GM23338 (cell line): ENCODE results near the gene PRKD1. TPM values are rescaled to one million over a fixed set of nuclear protein-coding genes. Genes with fewer than 3 reads are reported as not detected.

Experiments used
- ATAC-seq: fragments of 200-7000 bp; cut with Tn5 transposase; 3 replicates; pipeline ENCODE4 v1.9.1; 2020
- DNase-seq: peaks from one replicate; pipeline ENCODE4 v3.0.0-alpha.2; 2015; ENCODE audit warnings: low spot score
- H2AFZ ChIP-seq: fragments of 200-600 bp; sonication (generic); 2 replicates; pipeline ENCODE4 v1.8.0; 2016; ENCODE audit warnings: antibody characterized with exemption, mild to moderate bottlenecking, moderate library complexity
- H3F3A ChIP-seq: fragments of 200-600 bp; sonication (generic); replicated peaks from 2 replicates; pipeline ENCODE4 v1.8.0; 2017; ENCODE audit warnings: antibody characterized with exemption, mixed run types, low read depth
- H3K27ac ChIP-seq: fragments of 200-600 bp; sonication (generic); 2 replicates; pipeline ENCODE4 v1.6.1; 2016; ENCODE audit warnings: low read depth
- H3K27me3 ChIP-seq: fragments of 200-600 bp; sonication (generic); 2 replicates; pipeline ENCODE4 v1.8.0; 2016; ENCODE audit warnings: mild to moderate bottlenecking, mixed run types, moderate library complexity; ENCODE audit not compliant: insufficient read depth
- H3K36me3 ChIP-seq: fragments of 200-600 bp; sonication (generic); 2 replicates; pipeline ENCODE4 v1.8.0; 2016; ENCODE audit warnings: mild to moderate bottlenecking; ENCODE audit not compliant: insufficient read depth
- H3K4me1 ChIP-seq: fragments of 200-600 bp; sonication (generic); 2 replicates; pipeline ENCODE4 v1.8.0; 2016; ENCODE audit warnings: mild to moderate bottlenecking, moderate library complexity; ENCODE audit not compliant: insufficient read depth
- H3K4me2 ChIP-seq: fragments of 200-600 bp; sonication (generic); 2 replicates; pipeline ENCODE4 v1.7.1; 2017; ENCODE audit warnings: mixed run types
- H3K4me3 ChIP-seq: fragments of 200-600 bp; sonication (generic); 2 replicates; pipeline ENCODE4 v1.6.1; 2016; ENCODE audit warnings: mixed run types
- H3K79me2 ChIP-seq: fragments of 200-600 bp; sonication (generic); replicated peaks from 2 replicates; pipeline ENCODE4 v1.8.0; 2017; ENCODE audit warnings: mild to moderate bottlenecking; ENCODE audit not compliant: insufficient read depth
- H3K9me2 ChIP-seq: fragments of 200-600 bp; sonication (generic); 2 replicates; pipeline ENCODE4 v1.8.0; 2017; ENCODE audit not compliant: insufficient read depth
- H4K20me1 ChIP-seq: fragments of 200-600 bp; sonication (generic); replicated peaks from 2 replicates; pipeline ENCODE4 v1.8.0; 2017; ENCODE audit warnings: mild to moderate bottlenecking; ENCODE audit not compliant: insufficient read depth
- H3K27ac Mint-ChIP-seq: 2 replicates; pipeline ENCODE4 v1.8.0; 2020; ENCODE audit warnings: inconsistent platforms, mild to moderate bottlenecking, moderate library complexity, mixed read lengths
- H3K27me3 Mint-ChIP-seq: 3 replicates; pipeline ENCODE4 v1.8.0; 2022; ENCODE audit warnings: low read depth, mild to moderate bottlenecking, moderate library complexity, mixed read lengths, inconsistent platforms; ENCODE audit not compliant: insufficient read depth, poor library complexity
- H3K36me3 Mint-ChIP-seq: 3 replicates; pipeline ENCODE4 v1.8.0; 2021; ENCODE audit warnings: low read depth, mild to moderate bottlenecking, inconsistent platforms, moderate library complexity, mixed read lengths
- H3K4me1 Mint-ChIP-seq: 3 replicates; pipeline ENCODE4 v1.8.0; 2020; ENCODE audit warnings: mild to moderate bottlenecking, inconsistent platforms, mixed read lengths
- H3K4me3 Mint-ChIP-seq: 3 replicates; pipeline ENCODE4 v1.8.0; 2021; ENCODE audit warnings: moderate library complexity, mild to moderate bottlenecking, inconsistent platforms, mixed read lengths
- H3K9me3 Mint-ChIP-seq: 3 replicates; pipeline ENCODE4 v1.8.0; 2020; ENCODE audit warnings: moderate library complexity, mild to moderate bottlenecking, inconsistent platforms, mixed read lengths
- CREB1 ChIP-seq: fragments of 250-450 bp; sonication (Bioruptor Pico); IDR thresholded peaks from 2 replicates; pipeline ENCODE4 v1.5.0; 2020; ENCODE audit warnings: low read depth, mild to moderate bottlenecking, moderate library complexity
- EZH2 ChIP-seq: fragments of 200-600 bp; sonication (generic); IDR thresholded peaks from one replicate; pipeline ENCODE4 v1.8.0; 2017; ENCODE audit warnings: antibody characterized with exemption, mild to moderate bottlenecking, low read depth; ENCODE audit not compliant: unreplicated experiment
- EZH2phosphoT487 ChIP-seq: fragments of 200-600 bp; sonication (generic); IDR thresholded peaks from one replicate; pipeline ENCODE4 v1.8.1; 2018; ENCODE audit warnings: antibody characterized with exemption; ENCODE audit not compliant: unreplicated experiment
- JUNB ChIP-seq: IDR thresholded peaks from one replicate; pipeline ENCODE4 v1.6.1; 2016; ENCODE audit warnings: antibody characterized with exemption; ENCODE audit not compliant: unreplicated experiment
- NANOG ChIP-seq: IDR thresholded peaks from 2 replicates; pipeline ENCODE4 v1.6.1; 2016; ENCODE audit warnings: antibody characterized with exemption, borderline replicate concordance
- POLR2AphosphoS5 ChIP-seq: IDR thresholded peaks from 2 replicates; pipeline ENCODE4 v1.6.1; 2016; ENCODE audit warnings: antibody characterized with exemption, low read depth
- STAT1 ChIP-seq: IDR thresholded peaks from one replicate; pipeline ENCODE4 v1.6.1; 2016; ENCODE audit warnings: antibody characterized with exemption; ENCODE audit not compliant: unreplicated experiment
- ZNF114 ChIP-seq: fragments of 250-450 bp; sonication (Bioruptor Pico); IDR thresholded peaks from 2 replicates; pipeline ENCODE4 v1.5.0; 2020; ENCODE audit warnings: mild to moderate bottlenecking, moderate library complexity
- ZNF331 ChIP-seq: fragments of 250-450 bp; sonication (Bioruptor Pico); IDR thresholded peaks from 2 replicates; pipeline ENCODE4 v1.5.0; 2020; ENCODE audit warnings: low read depth, mild to moderate bottlenecking, moderate library complexity
- ZNF462 ChIP-seq: fragments of 250-450 bp; sonication (Bioruptor Pico); IDR thresholded peaks from 2 replicates; pipeline ENCODE4 v1.5.0; 2020; ENCODE audit warnings: mild to moderate bottlenecking, moderate library complexity
- polyA plus RNA-seq: library from polyadenylated mRNA; unstranded; fragments of >200 nt; fragmentation: Nextera tagmentation; extraction: Ambion mirVana; gene quantifications from 2 replicates; pipeline ENCODE4 v1.2.1, GENCODE V29; 2016
- total RNA-seq: library from RNA; depleted of rRNA; stranded (reverse); fragments of >200 nt; shearing (Covaris generic); gene quantifications from 2 replicates; pipeline ENCODE4 v1.2.3, GENCODE V29; 2014
- TF ChIP-seq, protein P1 (sequence below): IDR thresholded peaks from 2 replicates; pipeline ENCODE4 v1.6.1; 2016; ENCODE audit warnings: antibody characterized with exemption
- TF ChIP-seq, protein P2 (sequence below), 2 experiments: fragments of 200-600 bp in 1 of 2; sonication (generic) in 1 of 2; conservative IDR thresholded peaks; 2 replicates each; pipeline versions ENCODE4 v1.5.1 to v1.6.1; 2016 to 2017; ENCODE audit warnings: antibody characterized with exemption in 2 of 2, low read depth in 2 of 2, mild to moderate bottlenecking in 2 of 2, moderate library complexity in 1 of 2
- TF ChIP-seq, protein P3 (sequence below): IDR thresholded peaks from one replicate; pipeline ENCODE4 v1.6.1; 2018; ENCODE audit warnings: antibody characterized with exemption; ENCODE audit not compliant: unreplicated experiment

The PRKD1 gene
- total and polyA plus RNA-seq, 2 experiments from 2014 or later: 3.1 to 9.7 TPM

- Histone ChIP-seq H3K4me2 (no peak overlapping the region), H3F3A (no peaks in the 10 kb centered on the region), H4K20me1 (no peaks in the 10 kb centered on the region), H3K79me2 (no peaks in the 10 kb centered on the region), H3K4me3 (no peak overlapping the region), H3K4me1 (peaks cover 3% of the 10 kb centered on the region), H3K27me3 (no peaks in the 10 kb centered on the region), H3K36me3 (no peaks in the 10 kb centered on the region), H3K27ac (no peak overlapping the region), H3K9me2 (no peaks in the 10 kb centered on the region), H2AFZ (no peak overlapping the region)
- no peaks in the 10 kb centered on the region for H3K27me3 Mint-ChIP-seq
- DNase-seq (no peak), ATAC-seq (no peak)
- H3K9me3 Mint-ChIP-seq: no peaks in the 10 kb centered on the region
- H3K4me3 Mint-ChIP-seq: no peak overlapping the region
- H3K36me3 Mint-ChIP-seq: no peaks in the 10 kb centered on the region
- H3K4me1 Mint-ChIP-seq: peaks cover 30% of the 10 kb centered on the region
- no peak for TF ChIP-seq ZNF462 (CRISPR knock-in tag)
- no peak for TF ChIP-seq POLR2AphosphoS5
- no peak for TF ChIP-seq EZH2
- TF ChIP-seq STAT1: no peak
- TF ChIP-seq ZNF114: no peak
- TF ChIP-seq JUNB: no peak
- TF ChIP-seq, protein P1, sequence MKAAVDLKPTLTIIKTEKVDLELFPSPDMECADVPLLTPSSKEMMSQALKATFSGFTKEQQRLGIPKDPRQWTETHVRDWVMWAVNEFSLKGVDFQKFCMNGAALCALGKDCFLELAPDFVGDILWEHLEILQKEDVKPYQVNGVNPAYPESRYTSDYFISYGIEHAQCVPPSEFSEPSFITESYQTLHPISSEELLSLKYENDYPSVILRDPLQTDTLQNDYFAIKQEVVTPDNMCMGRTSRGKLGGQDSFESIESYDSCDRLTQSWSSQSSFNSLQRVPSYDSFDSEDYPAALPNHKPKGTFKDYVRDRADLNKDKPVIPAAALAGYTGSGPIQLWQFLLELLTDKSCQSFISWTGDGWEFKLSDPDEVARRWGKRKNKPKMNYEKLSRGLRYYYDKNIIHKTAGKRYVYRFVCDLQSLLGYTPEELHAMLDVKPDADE: no peak
- TF ChIP-seq CREB1 (CRISPR knock-in tag): no peak
- TF ChIP-seq, protein P2, sequence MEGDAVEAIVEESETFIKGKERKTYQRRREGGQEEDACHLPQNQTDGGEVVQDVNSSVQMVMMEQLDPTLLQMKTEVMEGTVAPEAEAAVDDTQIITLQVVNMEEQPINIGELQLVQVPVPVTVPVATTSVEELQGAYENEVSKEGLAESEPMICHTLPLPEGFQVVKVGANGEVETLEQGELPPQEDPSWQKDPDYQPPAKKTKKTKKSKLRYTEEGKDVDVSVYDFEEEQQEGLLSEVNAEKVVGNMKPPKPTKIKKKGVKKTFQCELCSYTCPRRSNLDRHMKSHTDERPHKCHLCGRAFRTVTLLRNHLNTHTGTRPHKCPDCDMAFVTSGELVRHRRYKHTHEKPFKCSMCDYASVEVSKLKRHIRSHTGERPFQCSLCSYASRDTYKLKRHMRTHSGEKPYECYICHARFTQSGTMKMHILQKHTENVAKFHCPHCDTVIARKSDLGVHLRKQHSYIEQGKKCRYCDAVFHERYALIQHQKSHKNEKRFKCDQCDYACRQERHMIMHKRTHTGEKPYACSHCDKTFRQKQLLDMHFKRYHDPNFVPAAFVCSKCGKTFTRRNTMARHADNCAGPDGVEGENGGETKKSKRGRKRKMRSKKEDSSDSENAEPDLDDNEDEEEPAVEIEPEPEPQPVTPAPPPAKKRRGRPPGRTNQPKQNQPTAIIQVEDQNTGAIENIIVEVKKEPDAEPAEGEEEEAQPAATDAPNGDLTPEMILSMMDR (conservative IDR thresholded peaks at IDR 0.05; ENCODE audit: low read depth in 2 of 2): no peak
- no peak for TF ChIP-seq NANOG
- no peak for TF ChIP-seq EZH2phosphoT487
- TF ChIP-seq, protein P3, sequence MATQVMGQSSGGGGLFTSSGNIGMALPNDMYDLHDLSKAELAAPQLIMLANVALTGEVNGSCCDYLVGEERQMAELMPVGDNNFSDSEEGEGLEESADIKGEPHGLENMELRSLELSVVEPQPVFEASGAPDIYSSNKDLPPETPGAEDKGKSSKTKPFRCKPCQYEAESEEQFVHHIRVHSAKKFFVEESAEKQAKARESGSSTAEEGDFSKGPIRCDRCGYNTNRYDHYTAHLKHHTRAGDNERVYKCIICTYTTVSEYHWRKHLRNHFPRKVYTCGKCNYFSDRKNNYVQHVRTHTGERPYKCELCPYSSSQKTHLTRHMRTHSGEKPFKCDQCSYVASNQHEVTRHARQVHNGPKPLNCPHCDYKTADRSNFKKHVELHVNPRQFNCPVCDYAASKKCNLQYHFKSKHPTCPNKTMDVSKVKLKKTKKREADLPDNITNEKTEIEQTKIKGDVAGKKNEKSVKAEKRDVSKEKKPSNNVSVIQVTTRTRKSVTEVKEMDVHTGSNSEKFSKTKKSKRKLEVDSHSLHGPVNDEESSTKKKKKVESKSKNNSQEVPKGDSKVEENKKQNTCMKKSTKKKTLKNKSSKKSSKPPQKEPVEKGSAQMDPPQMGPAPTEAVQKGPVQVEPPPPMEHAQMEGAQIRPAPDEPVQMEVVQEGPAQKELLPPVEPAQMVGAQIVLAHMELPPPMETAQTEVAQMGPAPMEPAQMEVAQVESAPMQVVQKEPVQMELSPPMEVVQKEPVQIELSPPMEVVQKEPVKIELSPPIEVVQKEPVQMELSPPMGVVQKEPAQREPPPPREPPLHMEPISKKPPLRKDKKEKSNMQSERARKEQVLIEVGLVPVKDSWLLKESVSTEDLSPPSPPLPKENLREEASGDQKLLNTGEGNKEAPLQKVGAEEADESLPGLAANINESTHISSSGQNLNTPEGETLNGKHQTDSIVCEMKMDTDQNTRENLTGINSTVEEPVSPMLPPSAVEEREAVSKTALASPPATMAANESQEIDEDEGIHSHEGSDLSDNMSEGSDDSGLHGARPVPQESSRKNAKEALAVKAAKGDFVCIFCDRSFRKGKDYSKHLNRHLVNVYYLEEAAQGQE: no peak
- TF ChIP-seq ZNF331 (CRISPR knock-in tag): no peak
- H3K27ac Mint-ChIP-seq: no peak overlapping the region; the same call in 1 of the 2 replicates
Measured at GRCh38 chr14:29587046-29587445, 340.6 kb downstream of the PRKD1 start.
